Measurements from ENCODE around the gene ENKUR.
"Not testable (repeated sequence)": the region's sequence is repeated elsewhere in the genome, so short reads cannot be mapped to it uniquely, and the experiment has no call there.

The ENKUR gene

DNA sequence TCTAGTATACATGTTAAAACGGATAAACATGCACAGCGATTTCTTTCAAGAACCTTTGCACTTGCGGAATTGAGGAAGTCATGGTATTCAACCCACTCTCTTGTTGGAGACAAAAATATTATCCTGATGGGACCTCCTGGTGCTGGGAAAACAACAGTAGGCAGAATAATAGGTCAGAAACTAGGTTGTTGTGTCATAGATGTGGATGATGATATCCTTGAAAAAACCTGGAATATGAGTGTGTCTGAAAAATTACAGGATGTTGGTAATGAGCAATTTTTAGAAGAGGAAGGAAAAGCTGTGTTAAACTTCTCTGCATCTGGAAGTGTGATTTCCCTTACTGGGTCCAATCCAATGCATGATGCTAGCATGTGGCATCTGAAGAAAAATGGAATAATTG is 7.3 kb upstream of the ENKUR start:
- no peak for DNase-seq (ENCODE audit: low read depth)

- no peak for DNase-seq (ENCODE audit: low read depth)
Measured at GRCh38 chr10:25018703-25019102, 2.7 kb upstream of the ENKUR start.

DNA sequence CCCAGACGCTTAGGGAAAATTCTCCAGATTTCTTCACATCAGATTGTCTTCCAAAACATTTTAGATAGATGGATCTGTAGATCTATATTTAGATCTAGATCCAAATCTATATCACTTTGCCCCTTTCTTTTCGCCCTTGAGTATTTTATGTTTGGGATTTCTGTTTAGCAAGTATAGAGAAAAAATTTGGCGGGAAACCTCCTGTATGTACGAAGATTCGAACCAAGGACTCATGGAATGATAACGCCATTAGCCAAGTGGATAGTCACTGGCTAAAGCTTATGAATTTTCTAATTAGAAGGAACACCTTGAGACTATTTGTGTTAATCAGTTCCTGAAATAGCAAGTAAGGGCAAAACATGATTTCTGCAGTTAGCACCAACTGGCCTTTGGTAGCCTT is 1.7 kb upstream of the ENKUR start:
- no peak for DNase-seq (ENCODE audit: low read depth)

DNA sequence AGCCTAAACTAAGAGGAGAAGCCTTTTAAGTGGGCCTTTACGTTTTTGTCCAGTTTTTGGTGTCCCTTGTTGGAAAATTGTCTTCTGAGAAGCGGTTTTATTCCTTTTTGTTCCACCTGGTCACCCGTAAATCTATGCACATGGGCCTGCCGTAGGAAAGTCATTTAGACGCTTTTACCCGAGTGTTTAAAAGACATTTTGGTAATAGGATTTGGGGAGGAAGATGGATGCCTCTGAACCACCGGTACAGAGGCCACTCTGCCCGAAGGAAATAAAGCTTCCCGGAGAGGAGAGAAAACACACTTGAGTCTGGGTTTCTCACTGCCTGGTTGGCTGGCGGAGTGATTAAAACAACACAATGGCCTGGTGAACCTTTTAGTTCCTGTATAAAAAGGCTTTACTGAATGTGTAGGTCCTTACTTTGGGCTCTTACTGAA is 1.2 kb upstream of the ENKUR start:
- no peak for DNase-seq (ENCODE audit: low read depth)

- peak; percentile 97 for DNase-seq (ENCODE audit: low read depth)
Measured at GRCh38 chr10:25016376-25017153, 607 bp upstream of the ENKUR start, which contains the start of gene THNSL1. TSS of gene THNSL1 (plus strand) at chr10:25016612. CDS start at chr10:25023224, 6,612 bp downstream.

DNA sequence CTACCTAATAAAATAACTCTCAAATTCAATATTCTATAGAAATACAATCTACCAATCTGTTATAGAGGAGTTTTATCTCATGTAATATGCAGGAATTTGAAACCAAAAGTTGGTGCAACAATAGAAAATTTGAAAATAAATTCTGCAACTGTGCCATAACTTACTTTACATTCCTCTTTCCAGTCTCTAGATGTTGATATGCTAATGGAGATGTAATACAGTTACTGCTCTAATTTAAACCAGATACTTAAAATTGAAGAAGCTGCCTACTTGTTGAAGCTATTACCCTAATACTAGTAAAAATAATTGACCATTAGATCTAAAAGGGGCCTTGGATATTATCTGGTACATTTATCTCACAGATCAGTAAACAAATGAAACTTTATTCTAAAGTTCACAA is 1.4 kb downstream of the ENKUR start:
- DNase-seq (ENCODE audit: low read depth) = no peak

GRCh38 chr10:25011591-25011990 is 4.4 kb downstream of the ENKUR start:
- DNase-seq (ENCODE audit: low read depth) = not testable (repeated sequence)

DNA sequence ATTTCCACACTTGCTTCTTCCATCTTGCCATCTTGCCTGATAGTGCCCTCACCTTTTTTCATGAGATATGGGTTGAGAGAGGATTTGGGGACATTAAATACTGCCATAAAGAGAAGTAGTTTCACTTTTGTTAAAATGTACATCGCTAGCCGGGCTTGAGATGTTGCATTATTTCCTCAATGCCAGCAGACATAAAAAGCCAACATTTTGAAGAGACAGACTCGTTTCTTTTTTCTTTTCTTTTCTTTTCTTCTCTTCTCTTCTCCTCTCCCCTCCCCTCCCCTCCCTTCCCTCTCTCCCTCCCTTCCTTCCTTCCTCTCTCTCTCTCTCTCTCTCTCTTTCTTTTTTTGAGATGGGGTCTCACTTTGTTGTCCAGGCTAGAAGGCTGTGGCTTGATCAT is 17.9 kb downstream of the ENKUR start:
- no peak for DNase-seq (ENCODE audit: low read depth)

- DNase-seq (ENCODE audit: low read depth) = no peak
Measured at GRCh38 chr10:24995072-24995471, 20.9 kb downstream of the ENKUR start.

DNA sequence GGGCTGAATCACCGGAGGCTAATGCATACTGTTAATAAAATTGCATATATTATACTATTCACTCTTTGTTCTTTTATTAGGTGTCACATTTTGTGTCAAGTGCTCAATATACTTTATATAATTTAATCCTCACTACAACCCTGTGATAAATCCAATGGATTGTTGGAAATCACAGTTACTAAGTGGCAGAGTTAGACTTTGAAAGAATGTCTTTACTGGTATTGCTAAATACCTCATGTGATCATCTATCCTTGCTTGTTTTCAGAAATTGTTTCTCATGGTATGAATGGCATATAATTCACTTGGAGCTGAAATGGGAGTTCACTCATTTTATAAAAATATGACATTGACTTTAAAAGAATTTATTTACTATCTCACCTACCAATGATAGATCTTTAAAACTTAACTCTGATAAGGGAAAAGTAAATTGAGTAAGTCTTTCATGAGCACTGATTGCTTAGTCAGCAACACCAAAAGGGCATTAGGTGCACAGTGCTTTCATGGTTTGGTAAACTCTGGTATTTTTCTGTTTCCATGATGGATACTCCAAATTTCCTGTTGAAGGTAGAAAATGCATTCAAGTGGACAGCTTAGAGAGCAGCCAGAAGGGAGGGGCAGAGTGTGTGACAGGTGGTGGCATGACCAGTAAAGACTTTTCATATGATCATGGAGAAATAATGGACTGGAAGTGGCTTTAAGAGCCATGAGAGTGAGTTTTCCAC is 22.6 kb downstream of the ENKUR start:
- no peak for DNase-seq (ENCODE audit: low read depth)

DNA sequence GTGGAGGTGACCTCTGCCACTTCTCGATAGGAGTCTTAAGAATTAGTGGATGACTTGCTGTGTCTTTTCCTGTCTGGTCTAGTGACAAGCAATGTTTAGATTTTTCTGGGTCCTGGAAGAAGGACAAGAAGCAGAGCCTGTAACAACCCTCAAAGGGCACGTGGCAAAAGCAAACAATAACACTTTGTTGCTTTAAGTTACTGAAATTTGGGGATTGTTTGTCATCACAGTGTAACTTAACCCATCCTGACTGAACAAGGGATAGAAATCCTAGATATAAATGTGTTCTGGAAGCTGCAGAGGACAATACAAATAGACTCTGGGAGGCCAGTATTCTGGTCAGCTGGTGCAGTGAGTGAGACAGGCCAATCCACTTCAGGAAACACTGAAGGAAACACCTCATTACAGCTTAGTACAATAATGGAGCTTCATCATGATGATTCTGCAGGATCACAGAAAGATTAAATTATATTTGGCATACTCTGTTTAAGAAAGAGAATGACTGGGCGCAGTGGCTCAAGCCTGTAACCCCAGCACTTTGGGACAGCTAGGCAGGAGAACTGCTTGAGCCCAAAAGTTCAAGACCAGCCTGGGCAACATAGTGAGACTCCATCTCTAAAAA is 23.3 kb downstream of the ENKUR start:
- DNase-seq (ENCODE audit: low read depth) = no peak

GRCh38 chr10:24991298-24991697 is 24.7 kb downstream of the ENKUR start:
- DNase-seq (ENCODE audit: low read depth) = no peak

DNA sequence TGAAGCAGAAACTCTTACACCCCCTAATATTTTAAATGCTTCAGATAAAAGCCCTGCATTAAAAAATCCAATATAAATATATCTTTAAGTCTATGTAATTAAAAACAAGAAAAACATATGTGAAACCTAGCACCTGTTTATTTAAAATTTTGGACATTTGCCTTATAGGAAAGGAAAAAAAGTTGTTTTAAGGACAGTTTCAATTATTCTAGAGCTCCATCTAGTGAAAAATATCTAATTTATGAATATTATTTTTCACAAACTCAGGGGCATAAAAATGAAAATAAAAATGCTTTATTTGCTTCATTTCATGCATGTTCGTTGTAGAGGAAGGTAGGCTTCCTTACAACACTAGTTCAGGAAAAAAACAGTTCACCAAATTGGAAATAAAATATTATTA is 26.1 kb downstream of the ENKUR start:
- DNase-seq (ENCODE audit: low read depth) = no peak

DNA sequence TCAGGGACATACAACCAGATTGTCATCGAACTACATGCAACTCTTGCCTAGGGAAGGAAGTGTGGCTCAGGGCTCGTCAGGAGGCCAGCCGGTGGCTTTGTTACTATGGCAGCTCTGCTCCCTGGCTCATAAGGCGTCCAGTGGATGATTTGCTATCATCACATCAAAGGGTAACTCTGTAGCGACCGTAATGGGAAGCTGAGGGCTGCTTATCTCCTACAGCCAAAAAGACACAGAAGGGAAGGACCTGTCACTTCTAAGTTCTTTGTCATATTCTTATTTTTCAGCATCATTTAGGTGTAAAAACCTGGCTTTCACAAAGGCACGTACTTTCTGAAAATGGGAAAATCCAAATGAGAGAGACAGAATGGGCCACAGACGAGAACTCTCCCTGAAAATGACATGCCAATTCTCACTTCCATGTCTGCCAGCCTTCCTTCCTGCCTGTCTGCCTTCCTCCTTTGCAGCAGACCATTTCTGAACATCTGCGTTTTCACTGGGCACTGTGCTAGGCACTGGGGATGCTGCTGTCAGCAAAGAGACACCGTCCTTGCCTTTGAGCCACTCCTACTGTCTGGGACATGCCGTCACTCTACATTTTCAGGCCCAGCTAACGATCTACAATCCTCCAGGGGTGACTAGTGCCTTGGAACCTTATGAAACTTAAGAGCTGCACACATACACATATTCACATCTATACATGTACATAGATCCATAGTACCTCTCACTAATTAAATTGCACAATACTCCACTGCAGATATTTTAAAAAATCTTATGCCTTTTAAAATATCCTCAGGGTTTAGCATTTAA is 26.9 kb downstream of the ENKUR start:
- no peak for DNase-seq (ENCODE audit: low read depth)

- DNase-seq (ENCODE audit: low read depth) = no peak
Measured at GRCh38 chr10:24984906-24985305, 31.1 kb downstream of the ENKUR start.

- no peak for DNase-seq (ENCODE audit: low read depth)
Measured at GRCh38 chr10:24983946-24984345, 32.0 kb downstream of the ENKUR start.

- no peak for DNase-seq (ENCODE audit: low read depth)
Measured at GRCh38 chr10:24983130-24983529, 32.8 kb downstream of the ENKUR start.

DNA sequence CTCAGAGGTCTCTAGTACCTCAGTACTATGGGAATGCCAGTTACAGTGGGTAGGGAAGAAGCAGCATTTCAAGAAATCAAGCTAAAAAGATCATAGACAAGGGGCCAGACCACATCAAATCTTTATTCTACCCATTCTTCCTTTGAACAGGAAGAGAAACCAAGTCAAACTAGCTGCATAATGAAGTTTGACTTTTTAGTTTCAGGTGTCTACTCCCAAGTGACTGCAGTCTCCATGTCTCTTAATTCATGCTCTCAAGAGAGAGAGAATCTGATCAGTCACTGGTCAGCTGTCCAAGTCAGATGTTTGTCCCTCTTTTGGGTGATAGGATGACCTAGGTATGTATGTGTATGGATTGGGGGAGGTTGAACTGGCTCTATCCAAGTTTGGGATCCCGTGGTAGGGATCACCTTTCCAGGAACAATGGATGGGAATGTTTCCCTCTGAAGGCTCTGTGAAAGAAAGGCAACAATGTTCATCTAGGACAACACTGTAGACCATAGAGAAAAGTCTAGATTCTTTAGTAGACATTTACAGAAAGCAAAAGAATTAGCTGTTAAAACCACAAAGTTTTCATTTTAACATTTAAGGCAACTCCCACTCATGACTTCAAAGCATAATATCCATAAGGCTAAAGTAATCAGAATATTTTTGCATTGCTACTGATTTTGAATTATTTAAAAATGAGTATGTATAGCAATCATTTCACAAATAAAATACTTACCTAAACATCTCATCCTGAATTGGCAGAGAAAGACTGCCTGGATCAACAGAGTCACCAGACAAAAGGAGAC is 33.4 kb downstream of the ENKUR start:
- no peak for DNase-seq (ENCODE audit: low read depth)

GRCh38 chr10:24981161-24981710 is 34.7 kb downstream of the ENKUR start:
- no peak for DNase-seq (ENCODE audit: low read depth)

- no peak for DNase-seq (ENCODE audit: low read depth)
Measured at GRCh38 chr10:24979685-24980084, 36.3 kb downstream of the ENKUR start.

DNA sequence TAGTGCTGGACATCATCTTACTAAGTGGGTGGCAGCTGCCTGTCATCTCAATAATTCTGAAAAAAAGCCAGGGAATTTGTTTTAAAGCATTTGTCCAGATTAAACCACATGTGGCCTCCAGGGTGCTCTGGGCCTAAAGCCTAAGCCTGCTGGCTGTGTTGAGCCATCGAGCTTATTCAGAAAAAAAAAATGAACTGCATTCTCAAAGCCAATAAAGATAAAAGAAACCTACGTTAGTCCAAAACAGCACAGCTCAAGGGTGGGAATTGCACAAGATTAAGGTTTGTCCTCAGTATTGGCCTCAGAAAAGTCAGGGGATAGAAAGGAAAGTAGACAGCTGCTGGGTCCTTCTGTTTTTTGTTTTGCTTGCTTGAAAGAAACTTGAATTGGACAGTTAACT is 41.0 kb downstream of the ENKUR start:
- DNase-seq (ENCODE audit: low read depth) = no peak
